Measurements from ENCODE around the gene SUSD4.
A peak's percentile ranks its signal among the peaks of the same experiment; 100 is the strongest.

Gene SUSD4

GRCh38 chr1:223276029-223276428 lies 87.9 kb downstream of the SUSD4 start:
- Mint-ChIP-seq H3K4me3 (no peak overlapping the region), H3K36me3 (no peaks in the 10 kb centered on the region), H3K27me3 (peaks cover 6 to 14% of the 10 kb centered on the region in 2 donors), H3K4me1 (no peaks in the 10 kb centered on the region), H3K9me3 (peaks cover 0 to 2% of the 10 kb centered on the region in 2 donors), H3K27ac (no peak overlapping the region)
- peak in 1 of 2 donors; percentile 43 for ATAC-seq (replicated peaks)
- DNase-seq: no peak

- Mint-ChIP-seq H3K27me3 (peaks cover 12 to 17% of the 10 kb centered on the region in 2 donors), H3K27ac (no peak overlapping the region), H3K9me3 (no peaks in the 10 kb centered on the region), H3K36me3 (no peaks in the 10 kb centered on the region), H3K4me1 (no peaks in the 10 kb centered on the region), H3K4me3 (no peak overlapping the region)
- no peak for ATAC-seq (replicated peaks)
- no peak for DNase-seq
Measured at GRCh38 chr1:223273511-223273910, 90.5 kb downstream of the SUSD4 start.

DNA sequence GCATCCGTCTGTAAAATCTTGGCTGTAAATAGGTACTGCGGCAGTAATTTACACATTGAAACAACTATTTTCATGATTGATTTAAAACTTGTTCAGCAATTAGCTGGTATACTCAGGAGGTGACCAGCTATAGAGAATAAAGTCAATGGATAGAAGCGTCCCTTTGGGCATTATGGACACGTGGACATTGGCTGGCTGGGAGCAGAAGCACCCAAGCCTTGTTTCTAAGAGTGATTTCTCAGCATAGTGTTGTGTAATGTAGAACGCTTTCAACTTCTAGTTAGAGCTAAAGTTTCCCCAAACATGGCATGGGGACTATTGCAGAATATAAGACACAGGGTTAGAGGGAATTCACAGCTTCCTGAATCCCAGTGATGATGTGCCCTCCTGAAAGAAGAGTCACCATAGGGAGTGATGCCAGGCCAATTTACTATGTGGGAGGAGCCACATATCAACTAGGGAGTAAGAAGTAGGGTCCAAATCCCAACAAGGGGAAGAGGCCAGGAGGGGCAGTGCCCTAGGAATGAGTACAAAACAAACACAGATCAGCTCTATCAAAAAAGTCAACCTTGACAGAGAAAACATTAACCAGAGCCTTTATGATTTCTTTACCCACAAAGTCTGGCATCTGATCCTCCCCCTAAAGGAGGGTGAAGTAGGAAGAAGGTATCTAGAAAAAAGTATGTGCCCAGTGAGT lies 92.7 kb downstream of the SUSD4 start:
- peaks cover 17 to 24% of the 10 kb centered on the region in 2 donors for H3K27me3 Mint-ChIP-seq
- H3K4me1 Mint-ChIP-seq: no peaks in the 10 kb centered on the region
- H3K9me3 Mint-ChIP-seq: no peaks in the 10 kb centered on the region
- DNase-seq (no peak), ATAC-seq (replicated peaks) (no peak)
- no peak overlapping the region for H3K27ac Mint-ChIP-seq
- H3K36me3 Mint-ChIP-seq: no peaks in the 10 kb centered on the region
- no peak overlapping the region for H3K4me3 Mint-ChIP-seq

GRCh38 chr1:223270155-223270554 lies 93.8 kb downstream of the SUSD4 start:
- Mint-ChIP-seq H3K27me3 (peaks cover 14 to 18% of the 10 kb centered on the region in 2 donors), H3K9me3 (no peaks in the 10 kb centered on the region), H3K4me3 (no peak overlapping the region), H3K27ac (no peak overlapping the region), H3K36me3 (no peaks in the 10 kb centered on the region), H3K4me1 (no peaks in the 10 kb centered on the region)
- ATAC-seq (replicated peaks): no peak
- DNase-seq: no peak

- Mint-ChIP-seq H3K4me1 (no peaks in the 10 kb centered on the region), H3K27me3 (peaks cover 15 to 26% of the 10 kb centered on the region in 2 donors), H3K4me3 (no peak overlapping the region), H3K27ac (no peak overlapping the region), H3K9me3 (no peaks in the 10 kb centered on the region), H3K36me3 (no peaks in the 10 kb centered on the region)
- no peak for ATAC-seq (replicated peaks)
- no peak for DNase-seq
Measured at GRCh38 chr1:223269006-223269405, 95.0 kb downstream of the SUSD4 start.

- Mint-ChIP-seq H3K27me3 (peaks cover 22 to 37% of the 10 kb centered on the region in 2 donors), H3K36me3 (no peaks in the 10 kb centered on the region), H3K9me3 (no peaks in the 10 kb centered on the region), H3K27ac (no peak overlapping the region), H3K4me1 (no peaks in the 10 kb centered on the region), H3K4me3 (no peak overlapping the region)
- peak in 1 of 2 donors; percentile 44 for ATAC-seq (replicated peaks)
- DNase-seq: no peak
Measured at GRCh38 chr1:223266632-223267172, 97.3 kb downstream of the SUSD4 start.

- ATAC-seq (replicated peaks) (no peak), DNase-seq (no peak)
- Mint-ChIP-seq H3K4me3 (no peak overlapping the region), H3K9me3 (no peaks in the 10 kb centered on the region), H3K27ac (no peak overlapping the region), H3K4me1 (no peaks in the 10 kb centered on the region), H3K27me3 (peaks cover 16 to 37% of the 10 kb centered on the region in 2 donors), H3K36me3 (no peaks in the 10 kb centered on the region)
Measured at GRCh38 chr1:223264983-223265908, 98.7 kb downstream of the SUSD4 start.

- no peaks in the 10 kb centered on the region for H3K4me1 Mint-ChIP-seq
- H3K27ac Mint-ChIP-seq: no peak overlapping the region
- no peaks in the 10 kb centered on the region for H3K36me3 Mint-ChIP-seq
- ATAC-seq (replicated peaks): no peak
- no peak overlapping the region for H3K4me3 Mint-ChIP-seq
- no peaks in the 10 kb centered on the region for H3K9me3 Mint-ChIP-seq
- peaks cover 8 to 32% of the 10 kb centered on the region in 2 donors for H3K27me3 Mint-ChIP-seq
- DNase-seq: no peak
Measured at GRCh38 chr1:223264529-223264928, 99.4 kb downstream of the SUSD4 start.

DNA sequence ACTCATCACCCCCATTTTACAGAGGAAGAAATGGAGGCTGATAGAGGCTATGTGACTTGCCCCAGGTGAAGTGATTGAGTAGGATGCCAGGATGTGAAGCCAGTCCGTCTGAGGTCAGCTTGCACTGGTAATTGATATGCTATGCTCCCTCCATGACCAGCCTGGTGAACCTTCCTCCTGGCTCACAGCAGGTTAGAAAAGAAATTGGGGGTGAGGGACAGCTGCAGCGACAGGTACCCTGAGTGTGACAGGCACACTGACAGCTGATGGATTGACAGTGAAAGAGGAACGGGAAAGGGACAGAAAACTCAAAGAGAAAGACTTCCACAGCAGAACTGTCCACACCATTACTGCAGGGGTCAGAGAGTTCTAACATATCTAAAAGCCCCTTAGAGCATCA lies 102.1 kb downstream of the SUSD4 start:
- no peak overlapping the region for H3K27ac Mint-ChIP-seq
- no peaks in the 10 kb centered on the region for H3K4me1 Mint-ChIP-seq
- DNase-seq (no peak), ATAC-seq (replicated peaks) (no peak)
- no peak overlapping the region for H3K4me3 Mint-ChIP-seq
- peaks cover 8 to 23% of the 10 kb centered on the region in 2 donors for H3K27me3 Mint-ChIP-seq
- no peaks in the 10 kb centered on the region for H3K36me3 Mint-ChIP-seq
- H3K9me3 Mint-ChIP-seq: no peaks in the 10 kb centered on the region

- Mint-ChIP-seq H3K36me3 (no peaks in the 10 kb centered on the region), H3K27ac (no peak overlapping the region), H3K4me1 (no peaks in the 10 kb centered on the region), H3K9me3 (no peaks in the 10 kb centered on the region), H3K4me3 (no peak overlapping the region), H3K27me3 (peaks cover 8 to 19% of the 10 kb centered on the region in 2 donors)
- no peak for DNase-seq
- no peak for ATAC-seq (replicated peaks)
Measured at GRCh38 chr1:223260712-223261111, 103.3 kb downstream of the SUSD4 start.

DNA sequence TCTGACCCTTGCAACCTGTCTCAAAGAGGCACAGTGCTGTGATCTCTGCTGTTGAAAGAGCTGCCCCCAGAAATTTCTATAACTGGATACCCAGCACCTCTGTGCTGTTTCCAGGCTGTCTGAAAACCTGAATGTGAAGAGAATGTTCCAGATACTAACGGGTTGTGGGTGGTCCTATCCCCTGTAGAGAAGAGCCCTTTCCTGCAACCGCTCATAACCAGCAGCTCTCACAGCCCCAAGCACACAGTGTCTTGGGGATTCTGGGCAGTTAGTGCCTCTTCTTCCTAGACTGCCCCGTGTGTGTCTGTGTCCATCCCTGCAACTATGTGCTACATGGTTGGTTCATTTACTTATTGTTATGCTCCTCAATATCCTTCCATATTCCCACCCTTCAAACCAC lies 104.5 kb downstream of the SUSD4 start:
- H3K9me3 Mint-ChIP-seq: no peaks in the 10 kb centered on the region
- H3K27ac Mint-ChIP-seq: no peak overlapping the region
- H3K4me1 Mint-ChIP-seq: no peaks in the 10 kb centered on the region
- peaks cover 8 to 16% of the 10 kb centered on the region in 2 donors for H3K27me3 Mint-ChIP-seq
- ATAC-seq (replicated peaks) (no peak), DNase-seq (no peak)
- no peak overlapping the region for H3K4me3 Mint-ChIP-seq
- no peaks in the 10 kb centered on the region for H3K36me3 Mint-ChIP-seq

- ATAC-seq (replicated peaks) (no peak), DNase-seq (no peak)
- H3K9me3 Mint-ChIP-seq: no peaks in the 10 kb centered on the region
- H3K27ac Mint-ChIP-seq: no peak overlapping the region
- H3K36me3 Mint-ChIP-seq: no peaks in the 10 kb centered on the region
- H3K27me3 Mint-ChIP-seq: peaks cover 5 to 9% of the 10 kb centered on the region in 2 donors
- H3K4me3 Mint-ChIP-seq: no peak overlapping the region
- no peaks in the 10 kb centered on the region for H3K4me1 Mint-ChIP-seq
Measured at GRCh38 chr1:223258751-223259198, 105.2 kb downstream of the SUSD4 start.

- no peak overlapping the region for H3K4me3 Mint-ChIP-seq
Measured at GRCh38 chr1:223257856-223258550, 106.0 kb downstream of the SUSD4 start.

DNA sequence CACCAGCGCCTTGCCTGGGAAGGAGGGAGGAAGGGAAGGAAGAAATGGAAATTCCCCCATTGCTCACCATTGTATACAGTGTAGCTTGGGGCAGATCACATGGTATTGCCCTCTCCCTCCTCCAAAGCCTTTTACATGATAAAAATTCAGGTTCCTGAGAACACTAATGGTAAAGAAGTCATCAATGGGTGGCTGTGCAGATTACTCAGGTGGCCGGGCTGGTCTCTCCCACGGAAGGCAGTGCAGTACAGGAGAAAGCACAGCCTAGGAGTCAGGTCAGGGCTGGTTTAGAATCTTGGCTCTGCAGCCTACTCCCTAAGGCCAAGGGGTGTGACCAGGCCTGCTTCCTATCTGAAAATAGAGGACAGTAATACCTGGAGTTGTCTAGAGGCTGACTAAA lies 107.9 kb downstream of the SUSD4 start:
- Mint-ChIP-seq H3K27ac (no peak overlapping the region), H3K4me1 (no peaks in the 10 kb centered on the region), H3K9me3 (peaks cover 0 to 2% of the 10 kb centered on the region in 2 donors), H3K36me3 (no peaks in the 10 kb centered on the region), H3K4me3 (no peak overlapping the region), H3K27me3 (peaks cover 6 to 8% of the 10 kb centered on the region in 2 donors)
- ATAC-seq (replicated peaks): no peak
- DNase-seq: no peak

More at GRCh38 chr1:223257856-223258550, 106.0 kb downstream of the SUSD4 start:
- H3K27me3 Mint-ChIP-seq: peaks cover 4 to 12% of the 10 kb centered on the region in 2 donors
- no peaks in the 10 kb centered on the region for H3K9me3 Mint-ChIP-seq
- DNase-seq: no peak
- no peak overlapping the region for H3K27ac Mint-ChIP-seq
- H3K4me1 Mint-ChIP-seq: no peaks in the 10 kb centered on the region
- H3K36me3 Mint-ChIP-seq: no peaks in the 10 kb centered on the region
- ATAC-seq (replicated peaks): no peak

All from stimulated activated naive B cell treated with anti-CD40 and anti-IgM and Interleukin-4, amounts not matched to agents 10 μg/mL and 1 μg/mL and 100 μg/mL, for 72 hours (primary cell).